ENCODE results near the gene PSMC5. TPM values are rescaled to one million over a fixed set of nuclear protein-coding genes. Genes with fewer than 3 reads are reported as not detected.

Gene PSMC5
- total and polyA plus RNA-seq, 10 of the 15 experiments (the other 5 are each of a cell fraction or from before 2014, with no cell fraction given), result 55.0 to 266 (median 148) TPM

DNA sequence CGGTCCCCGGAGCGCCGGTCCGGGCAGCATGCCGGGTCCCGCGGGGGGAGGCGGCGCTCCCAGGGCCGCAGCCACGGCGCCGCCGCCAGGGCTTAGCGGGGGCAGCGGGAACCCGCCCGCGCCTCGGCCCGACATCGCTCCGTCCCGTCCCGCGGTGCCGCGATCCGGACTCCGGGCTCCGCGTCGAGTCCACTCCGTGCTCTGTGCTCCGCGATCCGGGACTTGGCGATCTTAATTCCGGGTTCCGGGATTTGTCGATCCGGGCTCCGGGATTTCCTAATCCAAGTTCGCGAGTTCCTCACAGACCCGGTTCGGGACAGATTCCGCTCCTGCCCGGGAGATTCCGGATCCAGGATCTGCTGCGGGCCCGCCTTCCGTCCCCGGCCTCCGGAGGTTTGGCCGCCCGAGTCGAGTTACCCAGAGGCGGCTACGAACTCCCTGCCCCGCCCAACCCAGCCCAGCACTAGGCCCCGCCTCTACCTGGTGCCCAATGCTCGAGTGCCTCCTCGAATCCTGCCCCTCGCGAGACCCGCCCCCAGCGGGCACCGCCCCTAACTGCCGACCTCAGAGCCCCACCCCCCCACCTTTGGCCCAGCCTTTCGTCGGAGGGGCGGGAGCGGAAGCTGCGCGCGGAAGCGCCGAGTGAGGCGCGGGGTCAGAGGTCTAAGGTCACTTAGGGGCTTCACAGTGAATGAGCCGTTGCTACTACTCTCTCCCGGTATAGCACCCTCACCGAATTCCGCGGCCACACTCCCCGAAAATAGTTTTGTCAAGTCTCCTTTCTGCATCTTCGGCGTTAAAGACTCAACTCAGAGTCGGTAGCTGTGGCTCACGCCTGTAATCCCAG, 15.5 kb downstream of the PSMC5 start, which contains the start of gene SMARCD2 (continued):
- TF ChIP-seq, protein P1, sequence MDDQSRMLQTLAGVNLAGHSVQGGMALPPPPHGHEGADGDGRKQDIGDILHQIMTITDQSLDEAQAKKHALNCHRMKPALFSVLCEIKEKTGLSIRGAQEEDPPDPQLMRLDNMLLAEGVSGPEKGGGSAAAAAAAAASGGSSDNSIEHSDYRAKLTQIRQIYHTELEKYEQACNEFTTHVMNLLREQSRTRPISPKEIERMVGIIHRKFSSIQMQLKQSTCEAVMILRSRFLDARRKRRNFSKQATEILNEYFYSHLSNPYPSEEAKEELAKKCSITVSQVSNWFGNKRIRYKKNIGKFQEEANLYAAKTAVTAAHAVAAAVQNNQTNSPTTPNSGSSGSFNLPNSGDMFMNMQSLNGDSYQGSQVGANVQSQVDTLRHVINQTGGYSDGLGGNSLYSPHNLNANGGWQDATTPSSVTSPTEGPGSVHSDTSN (IDR thresholded peaks at IDR 0.05; ENCODE audit: insufficient replicate concordance, low read depth, low read length), result no peak
- TF ChIP-seq POLR2AphosphoS5 (IDR thresholded peaks at IDR 0.05; ENCODE audit: low read length) (peak; percentile 85), SREBF1 (IDR thresholded peaks at IDR 0.05; ENCODE audit: low read length) (peak; percentile 95), SIN3A (IDR thresholded peaks at IDR 0.05; ENCODE audit: low read depth, low read length) (peak; percentile 83), WRNIP1 (IDR thresholded peaks at IDR 0.05; ENCODE audit: borderline replicate concordance, low read depth, low read length) (0 out of 2 replicates have a peak, but pooled peaks have one; percentile 44), SREBF2 (IDR thresholded peaks at IDR 0.05; ENCODE audit: low read length) (no peak), MAX (IDR thresholded peaks at IDR 0.05; ENCODE audit: low read depth, low read length) (0 out of 2 replicates have a peak, but pooled peaks have one; percentile 5), FOXM1 (IDR thresholded peaks at IDR 0.05; ENCODE audit: low read depth, low read length) (0 out of 2 replicates have a peak, but pooled peaks have one; percentile 20), NR2C2 (IDR thresholded peaks at IDR 0.05; ENCODE audit: borderline replicate concordance, control insufficient read depth, insufficient read length, low read depth) (peak; percentile 90), BRCA1 (IDR thresholded peaks at IDR 0.05; ENCODE audit: low read depth, low read length) (peak; percentile 82), MXI1 (IDR thresholded peaks at IDR 0.05; ENCODE audit: low read depth, low read length) (peak; percentile 79), RBBP5 (conservative IDR thresholded peaks at IDR 0.05) (no peak), SKIL (IDR thresholded peaks at IDR 0.05; ENCODE audit: low read depth, poor library complexity, severe bottlenecking) (peak; percentile 80), SMAD5 (IDR thresholded peaks at IDR 0.05; ENCODE audit: low read depth) (no peak), SP1 (IDR thresholded peaks at IDR 0.05; ENCODE audit: low read depth, low read length) (peak; percentile 99), SPI1 (IDR thresholded peaks at IDR 0.05; ENCODE audit: borderline replicate concordance, insufficient read depth, low read depth, low read length) (no peak; the same call in 1 of the 2 replicates), NR2F1 (conservative IDR thresholded peaks at IDR 0.05) (peak; percentile 100), ATF7 (IDR thresholded peaks at IDR 0.05; ENCODE audit: low read depth) (no peak), ZNF622 (IDR thresholded peaks at IDR 0.05) (no peak)
- TF ChIP-seq, protein P2, sequence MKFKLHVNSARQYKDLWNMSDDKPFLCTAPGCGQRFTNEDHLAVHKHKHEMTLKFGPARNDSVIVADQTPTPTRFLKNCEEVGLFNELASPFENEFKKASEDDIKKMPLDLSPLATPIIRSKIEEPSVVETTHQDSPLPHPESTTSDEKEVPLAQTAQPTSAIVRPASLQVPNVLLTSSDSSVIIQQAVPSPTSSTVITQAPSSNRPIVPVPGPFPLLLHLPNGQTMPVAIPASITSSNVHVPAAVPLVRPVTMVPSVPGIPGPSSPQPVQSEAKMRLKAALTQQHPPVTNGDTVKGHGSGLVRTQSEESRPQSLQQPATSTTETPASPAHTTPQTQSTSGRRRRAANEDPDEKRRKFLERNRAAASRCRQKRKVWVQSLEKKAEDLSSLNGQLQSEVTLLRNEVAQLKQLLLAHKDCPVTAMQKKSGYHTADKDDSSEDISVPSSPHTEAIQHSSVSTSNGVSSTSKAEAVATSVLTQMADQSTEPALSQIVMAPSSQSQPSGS (IDR thresholded peaks at IDR 0.05; ENCODE audit: low read length), result no peak; the same call in none of the 2 replicates
- TF ChIP-seq, protein P3, sequence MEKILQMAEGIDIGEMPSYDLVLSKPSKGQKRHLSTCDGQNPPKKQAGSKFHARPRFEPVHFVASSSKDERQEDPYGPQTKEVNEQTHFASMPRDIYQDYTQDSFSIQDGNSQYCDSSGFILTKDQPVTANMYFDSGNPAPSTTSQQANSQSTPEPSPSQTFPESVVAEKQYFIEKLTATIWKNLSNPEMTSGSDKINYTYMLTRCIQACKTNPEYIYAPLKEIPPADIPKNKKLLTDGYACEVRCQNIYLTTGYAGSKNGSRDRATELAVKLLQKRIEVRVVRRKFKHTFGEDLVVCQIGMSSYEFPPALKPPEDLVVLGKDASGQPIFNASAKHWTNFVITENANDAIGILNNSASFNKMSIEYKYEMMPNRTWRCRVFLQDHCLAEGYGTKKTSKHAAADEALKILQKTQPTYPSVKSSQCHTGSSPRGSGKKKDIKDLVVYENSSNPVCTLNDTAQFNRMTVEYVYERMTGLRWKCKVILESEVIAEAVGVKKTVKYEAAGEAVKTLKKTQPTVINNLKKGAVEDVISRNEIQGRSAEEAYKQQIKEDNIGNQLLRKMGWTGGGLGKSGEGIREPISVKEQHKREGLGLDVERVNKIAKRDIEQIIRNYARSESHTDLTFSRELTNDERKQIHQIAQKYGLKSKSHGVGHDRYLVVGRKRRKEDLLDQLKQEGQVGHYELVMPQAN (conservative IDR thresholded peaks at IDR 0.05), result peak; percentile 92
- TF ChIP-seq, protein P4, sequence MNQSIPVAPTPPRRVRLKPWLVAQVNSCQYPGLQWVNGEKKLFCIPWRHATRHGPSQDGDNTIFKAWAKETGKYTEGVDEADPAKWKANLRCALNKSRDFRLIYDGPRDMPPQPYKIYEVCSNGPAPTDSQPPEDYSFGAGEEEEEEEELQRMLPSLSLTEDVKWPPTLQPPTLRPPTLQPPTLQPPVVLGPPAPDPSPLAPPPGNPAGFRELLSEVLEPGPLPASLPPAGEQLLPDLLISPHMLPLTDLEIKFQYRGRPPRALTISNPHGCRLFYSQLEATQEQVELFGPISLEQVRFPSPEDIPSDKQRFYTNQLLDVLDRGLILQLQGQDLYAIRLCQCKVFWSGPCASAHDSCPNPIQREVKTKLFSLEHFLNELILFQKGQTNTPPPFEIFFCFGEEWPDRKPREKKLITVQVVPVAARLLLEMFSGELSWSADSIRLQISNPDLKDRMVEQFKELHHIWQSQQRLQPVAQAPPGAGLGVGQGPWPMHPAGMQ (IDR thresholded peaks at IDR 0.05; ENCODE audit: borderline replicate concordance), result 0 out of 2 replicates have a peak, but pooled peaks have one; percentile 3
